ENCODE data around the gene INAFM2.

Gene INAFM2

GRCh38 chr15:40365016-40365415 is 41.5 kb downstream of the INAFM2 start:
- no peak for DNase-seq (ENCODE audit: low spot score)

- DNase-seq (ENCODE audit: low spot score), result no peak
These were observed 42.3 kb downstream of the INAFM2 start for GRCh38 chr15:40365624-40366456.

GRCh38 chr15:40366457-40367370 is 43.2 kb downstream of the INAFM2 start:
- no peak for DNase-seq (ENCODE audit: low spot score)

GRCh38 chr15:40367371-40367685 is 43.8 kb downstream of the INAFM2 start:
- DNase-seq (ENCODE audit: low spot score), result no peak

- DNase-seq (ENCODE audit: low spot score), result peak; percentile 89
These were observed 44.5 kb downstream of the INAFM2 start for GRCh38 chr15:40367686-40368611.

- no peak for DNase-seq (ENCODE audit: low spot score)
These were observed 45.4 kb downstream of the INAFM2 start for GRCh38 chr15:40368719-40369473.

GRCh38 chr15:40369474-40369869 is 46.0 kb downstream of the INAFM2 start:
- no peak for DNase-seq (ENCODE audit: low spot score)

GRCh38 chr15:40369971-40370370 is 46.5 kb downstream of the INAFM2 start:
- DNase-seq (ENCODE audit: low spot score), result no peak

- no peak for DNase-seq (ENCODE audit: low spot score)
These were observed 49.5 kb downstream of the INAFM2 start for GRCh38 chr15:40372981-40373380.
